HepG2 (cell line): Measurements from ENCODE around the gene CIBAR2. TPM values are rescaled to one million over a fixed set of nuclear protein-coding genes. Genes with fewer than 3 reads are reported as not detected.

Source experiments
- ATAD3A ChIP-seq: sonication (generic); formaldehyde crosslinking; IDR thresholded peaks from 2 replicates; pipeline ENCODE4 v1.4.0; 2020; ENCODE audit warnings: missing genetic modification reagents
- ATM ChIP-seq: fragments of 450-650 bp; IDR thresholded peaks from 2 replicates; pipeline ENCODE4 v1.7.1; 2017; ENCODE audit warnings: mild to moderate bottlenecking, borderline replicate concordance
- EP300 ChIP-seq, 3 experiments: sonication (generic) in 1 of 3; formaldehyde crosslinking in 1 of 3; IDR thresholded peaks; 2 replicates each; pipeline versions ENCODE4 v1.5.1 to v1.6.1; 2011 to 2020; ENCODE audit warnings: low read depth in 2 of 3, low read length in 2 of 3, borderline replicate concordance in 1 of 3, improper control_type of control experiment in 1 of 3, mild to moderate bottlenecking in 1 of 3, missing genetic modification reagents in 1 of 3, moderate library complexity in 1 of 3
- FUBP1 ChIP-seq: sonication (generic); formaldehyde crosslinking; IDR thresholded peaks from 2 replicates; pipeline ENCODE4 v1.5.1; 2020; ENCODE audit warnings: missing genetic modification reagents, mild to moderate bottlenecking, borderline replicate concordance
- GPN1 ChIP-seq: sonication (generic); formaldehyde crosslinking; IDR thresholded peaks from 2 replicates; pipeline ENCODE4 v1.5.1; 2020; ENCODE audit warnings: missing genetic modification reagents, borderline replicate concordance
- HES4 ChIP-seq: sonication (generic); formaldehyde crosslinking; IDR thresholded peaks from 2 replicates; pipeline ENCODE4 v1.9.0; 2021; ENCODE audit warnings: mild to moderate bottlenecking, missing genetic modification reagents, borderline replicate concordance
- HNRNPLL ChIP-seq: fragments of 200-400 bp; formaldehyde crosslinking; IDR thresholded peaks from 2 replicates; pipeline ENCODE4 v1.6.1; 2017; ENCODE audit warnings: mild to moderate bottlenecking, low read depth, low read length; ENCODE audit not compliant: poor library complexity, severe bottlenecking
- HOXD1 ChIP-seq: sonication (generic); formaldehyde crosslinking; IDR thresholded peaks from 2 replicates; pipeline ENCODE4 v1.5.0; 2020; ENCODE audit warnings: missing genetic modification reagents
- MAFF ChIP-seq: IDR thresholded peaks from 2 replicates; pipeline ENCODE4 v1.6.1; 2011; ENCODE audit warnings: low read depth, low read length, improper control_type of control experiment
- NFKB2 ChIP-seq: sonication (generic); formaldehyde crosslinking; IDR thresholded peaks from 2 replicates; pipeline ENCODE4 v1.4.0; 2020; ENCODE audit warnings: missing genetic modification reagents, borderline replicate concordance
- NR1H2 ChIP-seq: sonication (generic); formaldehyde crosslinking; IDR thresholded peaks from 2 replicates; pipeline ENCODE4 v1.8.1; 2022; ENCODE audit warnings: low read depth, missing genetic modification reagents, borderline replicate concordance
- PRMT3 ChIP-seq: sonication (generic); formaldehyde crosslinking; IDR thresholded peaks from 2 replicates; pipeline ENCODE4 v1.8.1; 2022; ENCODE audit warnings: low read depth, mild to moderate bottlenecking, moderate library complexity, missing genetic modification reagents, borderline replicate concordance
- RAD51 ChIP-seq: fragments of 450-650 bp; IDR thresholded peaks from 2 replicates; pipeline ENCODE4 v1.6.1; 2016; ENCODE audit warnings: borderline replicate concordance
- RARA ChIP-seq: IDR thresholded peaks from 2 replicates; pipeline ENCODE4 v1.6.1; 2016; ENCODE audit warnings: missing genetic modification reagents, missing compliant biosample characterization
- SPEN ChIP-seq: sonication (generic); formaldehyde crosslinking; IDR thresholded peaks from 2 replicates; pipeline ENCODE4 v1.5.1; 2020; ENCODE audit warnings: low read depth, mild to moderate bottlenecking, missing genetic modification reagents
- ZFP37 ChIP-seq: sonication (generic); formaldehyde crosslinking; IDR thresholded peaks from 2 replicates; pipeline ENCODE4 v1.4.0; 2020; ENCODE audit warnings: missing genetic modification reagents, borderline replicate concordance
- ZMYM2 ChIP-seq: sonication (generic); formaldehyde crosslinking; IDR thresholded peaks from 2 replicates; pipeline ENCODE4 v1.8.0; 2022; ENCODE audit warnings: mild to moderate bottlenecking, missing genetic modification reagents
- ZNF598 ChIP-seq: sonication (generic); formaldehyde crosslinking; IDR thresholded peaks from 2 replicates; pipeline ENCODE4 v1.5.1; 2020; ENCODE audit warnings: mild to moderate bottlenecking, missing genetic modification reagents, borderline replicate concordance
- ZNF850 ChIP-seq: sonication (generic); formaldehyde crosslinking; conservative IDR thresholded peaks from 2 replicates; pipeline ENCODE4 v1.9.0; 2021; ENCODE audit warnings: mild to moderate bottlenecking, missing genetic modification reagents
- polyA plus RNA-seq, 8 experiments: library from polyadenylated mRNA; depleted of rRNA in 3 of 8; stranded (reverse) in 7 of 8; unstranded in 1 of 8; fragments of >200 nt; fragmentation: Illumina TruSeq in 4 of 8; extraction: Trizol in 4 of 8; gene quantifications; 2 replicates each; pipeline versions ENCODE4 v1.2.1 to v1.2.3, GENCODE V29; 2011 to 2016; ENCODE audit warnings: low read depth in 4 of 8, missing spikeins in 1 of 8, mixed read lengths in 1 of 8; ENCODE audit not compliant: insufficient read depth in 1 of 8
- total RNA-seq, 5 experiments: library from RNA; depleted of rRNA; stranded (reverse); fragments of >200 nt; fragmentation: Illumina TruSeq; extraction: Trizol; gene quantifications; 2 replicates each; pipeline ENCODE4 v1.2.3, GENCODE V29; 2016; ENCODE audit warnings: low read depth in 1 of 5
- TF ChIP-seq, protein P1 (sequence below): IDR thresholded peaks from 2 replicates; pipeline ENCODE4 v1.6.1; 2018; ENCODE audit warnings: missing genetic modification reagents
- TF ChIP-seq, protein P2 (sequence below): sonication (generic); formaldehyde crosslinking; conservative IDR thresholded peaks from 2 replicates; pipeline ENCODE4 v1.4.0; 2020; ENCODE audit warnings: missing genetic modification reagents
- TF ChIP-seq, protein P3 (sequence below): sonication (generic); formaldehyde crosslinking; IDR thresholded peaks from 2 replicates; pipeline ENCODE4 v1.5.0; 2020; ENCODE audit warnings: missing genetic modification reagents

The CIBAR2 gene
- total and polyA plus RNA-seq, 2 of the 13 experiments (the other 11 are each of a cell fraction or from before 2014, with no cell fraction given) = not detected

- TF ChIP-seq, protein P1, sequence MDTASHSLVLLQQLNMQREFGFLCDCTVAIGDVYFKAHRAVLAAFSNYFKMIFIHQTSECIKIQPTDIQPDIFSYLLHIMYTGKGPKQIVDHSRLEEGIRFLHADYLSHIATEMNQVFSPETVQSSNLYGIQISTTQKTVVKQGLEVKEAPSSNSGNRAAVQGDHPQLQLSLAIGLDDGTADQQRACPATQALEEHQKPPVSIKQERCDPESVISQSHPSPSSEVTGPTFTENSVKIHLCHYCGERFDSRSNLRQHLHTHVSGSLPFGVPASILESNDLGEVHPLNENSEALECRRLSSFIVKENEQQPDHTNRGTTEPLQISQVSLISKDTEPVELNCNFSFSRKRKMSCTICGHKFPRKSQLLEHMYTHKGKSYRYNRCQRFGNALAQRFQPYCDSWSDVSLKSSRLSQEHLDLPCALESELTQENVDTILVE (CRISPR knock-in tag) = no peak
- TF ChIP-seq HNRNPLL = peak; percentile 40
- peak; percentile 73 for TF ChIP-seq SPEN (CRISPR knock-in tag)
- TF ChIP-seq RAD51 = peak; percentile 61; the same call in 1 of the 2 replicates
- no peak; the same call in 1 of the 2 replicates for TF ChIP-seq ZNF598 (CRISPR knock-in tag)
- no peak for TF ChIP-seq GPN1 (CRISPR knock-in tag)
- TF ChIP-seq, protein P2, sequence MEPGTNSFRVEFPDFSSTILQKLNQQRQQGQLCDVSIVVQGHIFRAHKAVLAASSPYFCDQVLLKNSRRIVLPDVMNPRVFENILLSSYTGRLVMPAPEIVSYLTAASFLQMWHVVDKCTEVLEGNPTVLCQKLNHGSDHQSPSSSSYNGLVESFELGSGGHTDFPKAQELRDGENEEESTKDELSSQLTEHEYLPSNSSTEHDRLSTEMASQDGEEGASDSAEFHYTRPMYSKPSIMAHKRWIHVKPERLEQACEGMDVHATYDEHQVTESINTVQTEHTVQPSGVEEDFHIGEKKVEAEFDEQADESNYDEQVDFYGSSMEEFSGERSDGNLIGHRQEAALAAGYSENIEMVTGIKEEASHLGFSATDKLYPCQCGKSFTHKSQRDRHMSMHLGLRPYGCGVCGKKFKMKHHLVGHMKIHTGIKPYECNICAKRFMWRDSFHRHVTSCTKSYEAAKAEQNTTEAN (CRISPR knock-in tag) = peak; percentile 89; the same call in 1 of the 2 replicates
- TF ChIP-seq PRMT3 (CRISPR knock-in tag) = no peak
- TF ChIP-seq NFKB2 (CRISPR knock-in tag) = peak; percentile 86; the same call in 1 of the 2 replicates
- no peak for TF ChIP-seq ZNF850 (CRISPR knock-in tag)
- peak; percentile 77 for TF ChIP-seq RARA (CRISPR knock-in tag)
- TF ChIP-seq, protein P3, sequence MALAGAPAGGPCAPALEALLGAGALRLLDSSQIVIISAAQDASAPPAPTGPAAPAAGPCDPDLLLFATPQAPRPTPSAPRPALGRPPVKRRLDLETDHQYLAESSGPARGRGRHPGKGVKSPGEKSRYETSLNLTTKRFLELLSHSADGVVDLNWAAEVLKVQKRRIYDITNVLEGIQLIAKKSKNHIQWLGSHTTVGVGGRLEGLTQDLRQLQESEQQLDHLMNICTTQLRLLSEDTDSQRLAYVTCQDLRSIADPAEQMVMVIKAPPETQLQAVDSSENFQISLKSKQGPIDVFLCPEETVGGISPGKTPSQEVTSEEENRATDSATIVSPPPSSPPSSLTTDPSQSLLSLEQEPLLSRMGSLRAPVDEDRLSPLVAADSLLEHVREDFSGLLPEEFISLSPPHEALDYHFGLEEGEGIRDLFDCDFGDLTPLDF = 0 out of 2 replicates have a peak, but pooled peaks have one; percentile 65
- TF ChIP-seq NR1H2 = 0 out of 2 replicates have a peak, but pooled peaks have one; percentile 64
- TF ChIP-seq EP300 (IDR thresholded peaks at IDR 0.05; ENCODE audit: low read depth in 2 of 2, low read length in 2 of 2) = no peak; a peak in 1 of 4 replicates
- TF ChIP-seq EP300 (CRISPR knock-in tag; IDR thresholded peaks at IDR 0.05; ENCODE audit: borderline replicate concordance) = 0 out of 2 replicates have a peak, but pooled peaks have one; percentile 36
- TF ChIP-seq ATAD3A (CRISPR knock-in tag) = no peak
- no peak for TF ChIP-seq HES4 (CRISPR knock-in tag)
- TF ChIP-seq ATM = 0 out of 2 replicates have a peak, but pooled peaks have one; percentile 39
- TF ChIP-seq MAFF = no peak
- no peak for TF ChIP-seq ZMYM2 (CRISPR knock-in tag)
- peak; percentile 63; the same call in 1 of the 2 replicates for TF ChIP-seq ZFP37 (CRISPR knock-in tag)
- peak; percentile 41; the same call in 1 of the 2 replicates for TF ChIP-seq HOXD1 (CRISPR knock-in tag)
- TF ChIP-seq FUBP1 = 0 out of 2 replicates have a peak, but pooled peaks have one; percentile 15
Observed at GRCh38 chr16:85137323-85138072, 25.2 kb upstream of the CIBAR2 start (continued).
